ELR (cell line): ENCODE results near the gene CC2D2A.
"Not testable (repeated sequence)": the region's sequence is repeated elsewhere in the genome, so short reads cannot be mapped to it uniquely, and the experiment has no call there.

Source experiments
- DNase-seq: peaks from one replicate; pipeline ENCODE4 v3.0.0-alpha.2; 2015; ENCODE audit warnings: low read depth

Gene CC2D2A

GRCh38 chr4:15558561-15558960 is 88.9 kb downstream of the CC2D2A start:
- DNase-seq: no peak

- peak; percentile 2 for DNase-seq
Measured at GRCh38 chr4:15562114-15562513, 92.4 kb downstream of the CC2D2A start.

- DNase-seq: no peak
Measured at GRCh38 chr4:15562623-15563022, 92.9 kb downstream of the CC2D2A start.

- peak; percentile 4 for DNase-seq
Measured at GRCh38 chr4:15563871-15564270, 94.2 kb downstream of the CC2D2A start.

- DNase-seq: no peak
Measured at GRCh38 chr4:15568821-15569220, 99.1 kb downstream of the CC2D2A start.

GRCh38 chr4:15569746-15570145 is 100.1 kb downstream of the CC2D2A start:
- DNase-seq: no peak

- DNase-seq: no peak
Measured at GRCh38 chr4:15575966-15576365, 106.3 kb downstream of the CC2D2A start.

GRCh38 chr4:15577508-15577907 is 107.8 kb downstream of the CC2D2A start:
- peak; percentile 23 for DNase-seq

GRCh38 chr4:15584785-15585184 is 115.1 kb downstream of the CC2D2A start:
- no peak for DNase-seq

GRCh38 chr4:15585331-15585730 is 115.6 kb downstream of the CC2D2A start:
- no peak for DNase-seq

GRCh38 chr4:15586066-15586465 is 116.4 kb downstream of the CC2D2A start:
- no peak for DNase-seq

- no peak for DNase-seq
Measured at GRCh38 chr4:15587649-15588048, 118.0 kb downstream of the CC2D2A start.

GRCh38 chr4:15592799-15593198 is 123.1 kb downstream of the CC2D2A start:
- DNase-seq: no peak

GRCh38 chr4:15598644-15599043 is 129.0 kb downstream of the CC2D2A start:
- DNase-seq: peak; percentile 60

- no peak for DNase-seq
Measured at GRCh38 chr4:15600176-15600575, 130.5 kb downstream of the CC2D2A start.

- no peak for DNase-seq
Measured at GRCh38 chr4:15601862-15602261, 132.2 kb downstream of the CC2D2A start.

- no peak for DNase-seq
Measured at GRCh38 chr4:15605537-15605936, 135.9 kb downstream of the CC2D2A start.

- DNase-seq: no peak
Measured at GRCh38 chr4:15610855-15611254, 141.2 kb downstream of the CC2D2A start.

- no peak for DNase-seq
Measured at GRCh38 chr4:15612136-15612535, 142.5 kb downstream of the CC2D2A start.

- not testable (repeated sequence) for DNase-seq
Measured at GRCh38 chr4:15614891-15615290, 145.2 kb downstream of the CC2D2A start.

GRCh38 chr4:15617407-15617806 is 147.7 kb downstream of the CC2D2A start:
- not testable (repeated sequence) for DNase-seq

- no peak for DNase-seq
Measured at GRCh38 chr4:15636818-15637217, 167.1 kb downstream of the CC2D2A start.

- DNase-seq: no peak
Measured at GRCh38 chr4:15638418-15638817, 168.7 kb downstream of the CC2D2A start.

GRCh38 chr4:15648600-15648999 is 178.9 kb downstream of the CC2D2A start:
- no peak for DNase-seq
